ENCODE results near the gene CCNJ. TPM values are rescaled to one million over a fixed set of nuclear protein-coding genes. Genes with fewer than 3 reads are reported as not detected.

CCNJ gene
- total and polyA plus RNA-seq, 2 of the 13 experiments (the other 11 are each of a cell fraction or from before 2014, with no cell fraction given) = 14.1 to 21.5 TPM

DNA sequence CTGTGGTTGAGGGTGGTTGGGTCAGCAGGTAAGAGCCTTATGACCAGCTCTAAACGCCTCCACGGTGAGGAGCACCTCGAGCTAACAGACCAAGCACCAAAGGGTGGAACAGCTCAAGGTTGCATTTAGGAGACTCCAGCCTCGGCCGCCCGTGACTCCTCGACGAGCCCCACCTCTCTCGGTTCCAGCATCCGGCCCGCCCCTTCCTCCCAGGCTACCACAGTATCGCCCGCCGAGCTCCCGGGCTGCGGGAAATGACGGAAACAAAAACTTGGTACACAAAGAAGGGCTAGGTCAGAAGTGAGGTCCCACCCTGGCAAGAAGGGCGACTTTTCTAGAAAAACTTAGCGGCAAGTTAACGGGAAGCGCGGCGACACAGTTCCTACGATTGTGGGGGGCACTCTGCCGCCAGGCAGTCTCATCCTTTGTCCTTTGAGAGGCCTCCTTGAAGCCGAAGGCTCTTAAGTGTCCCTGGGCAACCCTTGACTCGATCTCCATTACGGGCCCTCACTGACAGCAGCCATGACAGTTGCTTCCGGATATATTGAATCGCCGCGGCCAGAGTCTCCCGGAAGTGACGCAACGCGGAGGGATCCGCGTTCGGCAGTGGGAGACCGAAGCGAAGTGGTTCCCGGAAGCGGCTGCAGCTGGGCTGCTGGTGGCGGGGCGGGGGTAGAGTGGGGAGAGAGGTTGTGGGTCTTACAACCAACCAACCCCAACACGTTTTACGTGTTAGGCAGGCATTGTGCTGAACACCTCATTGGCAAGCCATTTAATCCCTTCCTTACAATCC lies 46.5 kb downstream of the CCNJ start (continued):
- TF ChIP-seq, protein P1, sequence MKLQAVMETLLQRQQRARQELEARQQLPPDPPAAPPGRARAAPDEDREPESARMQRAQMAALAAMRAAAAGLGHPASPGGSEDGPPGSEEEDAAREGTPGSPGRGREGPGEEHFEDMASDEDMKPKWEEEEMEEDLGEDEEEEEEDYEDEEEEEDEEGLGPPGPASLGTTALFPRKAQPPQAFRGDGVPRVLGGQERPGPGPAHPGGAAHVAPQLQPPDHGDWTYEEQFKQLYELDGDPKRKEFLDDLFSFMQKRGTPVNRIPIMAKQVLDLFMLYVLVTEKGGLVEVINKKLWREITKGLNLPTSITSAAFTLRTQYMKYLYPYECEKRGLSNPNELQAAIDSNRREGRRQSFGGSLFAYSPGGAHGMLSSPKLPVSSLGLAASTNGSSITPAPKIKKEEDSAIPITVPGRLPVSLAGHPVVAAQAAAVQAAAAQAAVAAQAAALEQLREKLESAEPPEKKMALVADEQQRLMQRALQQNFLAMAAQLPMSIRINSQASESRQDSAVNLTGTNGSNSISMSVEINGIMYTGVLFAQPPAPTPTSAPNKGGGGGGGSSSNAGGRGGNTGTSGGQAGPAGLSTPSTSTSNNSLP (IDR thresholded peaks at IDR 0.05; ENCODE audit: low read depth, low read length) = no peak
- TF ChIP-seq TP53 (CRISPR knock-in tag; conservative IDR thresholded peaks at IDR 0.05) = no peak
- TF ChIP-seq ZNF816 (CRISPR knock-in tag; IDR thresholded peaks at IDR 0.05; ENCODE audit: borderline replicate concordance) = no peak
- TF ChIP-seq RFX1 (IDR thresholded peaks at IDR 0.05) = no peak
- TF ChIP-seq TEAD2 (CRISPR knock-in tag; IDR thresholded peaks at IDR 0.05) = no peak
- no peak for TF ChIP-seq PTBP1 (IDR thresholded peaks at IDR 0.05; ENCODE audit: low read depth, low read length, poor library complexity, severe bottlenecking)
- TF ChIP-seq, protein P2, sequence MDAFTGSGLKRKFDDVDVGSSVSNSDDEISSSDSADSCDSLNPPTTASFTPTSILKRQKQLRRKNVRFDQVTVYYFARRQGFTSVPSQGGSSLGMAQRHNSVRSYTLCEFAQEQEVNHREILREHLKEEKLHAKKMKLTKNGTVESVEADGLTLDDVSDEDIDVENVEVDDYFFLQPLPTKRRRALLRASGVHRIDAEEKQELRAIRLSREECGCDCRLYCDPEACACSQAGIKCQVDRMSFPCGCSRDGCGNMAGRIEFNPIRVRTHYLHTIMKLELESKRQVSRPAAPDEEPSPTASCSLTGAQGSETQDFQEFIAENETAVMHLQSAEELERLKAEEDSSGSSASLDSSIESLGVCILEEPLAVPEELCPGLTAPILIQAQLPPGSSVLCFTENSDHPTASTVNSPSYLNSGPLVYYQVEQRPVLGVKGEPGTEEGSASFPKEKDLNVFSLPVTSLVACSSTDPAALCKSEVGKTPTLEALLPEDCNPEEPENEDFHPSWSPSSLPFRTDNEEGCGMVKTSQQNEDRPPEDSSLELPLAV (CRISPR knock-in tag; conservative IDR thresholded peaks at IDR 0.05; ENCODE audit: low read depth) = 0 out of 2 replicates have a peak, but pooled peaks have one; percentile 24
- no peak for TF ChIP-seq CAMTA2 (CRISPR knock-in tag; IDR thresholded peaks at IDR 0.05; ENCODE audit: borderline replicate concordance)
- TF ChIP-seq, protein P3, sequence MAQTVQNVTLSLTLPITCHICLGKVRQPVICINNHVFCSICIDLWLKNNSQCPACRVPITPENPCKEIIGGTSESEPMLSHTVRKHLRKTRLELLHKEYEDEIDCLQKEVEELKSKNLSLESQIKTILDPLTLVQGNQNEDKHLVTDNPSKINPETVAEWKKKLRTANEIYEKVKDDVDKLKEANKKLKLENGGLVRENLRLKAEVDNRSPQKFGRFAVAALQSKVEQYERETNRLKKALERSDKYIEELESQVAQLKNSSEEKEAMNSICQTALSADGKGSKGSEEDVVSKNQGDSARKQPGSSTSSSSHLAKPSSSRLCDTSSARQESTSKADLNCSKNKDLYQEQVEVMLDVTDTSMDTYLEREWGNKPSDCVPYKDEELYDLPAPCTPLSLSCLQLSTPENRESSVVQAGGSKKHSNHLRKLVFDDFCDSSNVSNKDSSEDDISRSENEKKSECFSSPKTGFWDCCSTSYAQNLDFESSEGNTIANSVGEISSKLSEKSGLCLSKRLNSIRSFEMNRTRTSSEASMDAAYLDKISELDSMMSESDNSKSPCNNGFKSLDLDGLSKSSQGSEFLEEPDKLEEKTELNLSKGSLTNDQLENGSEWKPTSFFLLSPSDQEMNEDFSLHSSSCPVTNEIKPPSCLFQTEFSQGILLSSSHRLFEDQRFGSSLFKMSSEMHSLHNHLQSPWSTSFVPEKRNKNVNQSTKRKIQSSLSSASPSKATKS (CRISPR knock-in tag; IDR thresholded peaks at IDR 0.05) = 0 out of 2 replicates have a peak, but pooled peaks have one; percentile 46
- TF ChIP-seq, protein P4, sequence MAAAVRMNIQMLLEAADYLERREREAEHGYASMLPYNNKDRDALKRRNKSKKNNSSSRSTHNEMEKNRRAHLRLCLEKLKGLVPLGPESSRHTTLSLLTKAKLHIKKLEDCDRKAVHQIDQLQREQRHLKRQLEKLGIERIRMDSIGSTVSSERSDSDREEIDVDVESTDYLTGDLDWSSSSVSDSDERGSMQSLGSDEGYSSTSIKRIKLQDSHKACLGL (CRISPR knock-in tag; IDR thresholded peaks at IDR 0.05) = peak; percentile 45; the same call in 1 of the 2 replicates
- TF ChIP-seq ZNF746 (CRISPR knock-in tag; IDR thresholded peaks at IDR 0.05) = no peak; the same call in 1 of the 2 replicates
- TF ChIP-seq MTA3 (CRISPR knock-in tag; IDR thresholded peaks at IDR 0.05) = no peak
- no peak for TF ChIP-seq NFE2 (CRISPR knock-in tag; IDR thresholded peaks at IDR 0.05)
- TF ChIP-seq NR1H2 (CRISPR knock-in tag; IDR thresholded peaks at IDR 0.05; ENCODE audit: borderline replicate concordance, low read depth) = no peak
- TF ChIP-seq ZBTB7A (CRISPR knock-in tag; IDR thresholded peaks at IDR 0.05) = no peak
- no peak for TF ChIP-seq MAFG (CRISPR knock-in tag; IDR thresholded peaks at IDR 0.05)
- TF ChIP-seq ZNF850 (CRISPR knock-in tag; conservative IDR thresholded peaks at IDR 0.05) = no peak
- no peak for TF ChIP-seq ARNT (IDR thresholded peaks at IDR 0.05)
- peak; percentile 82; the same call in 1 of the 2 replicates for TF ChIP-seq ZNF775 (CRISPR knock-in tag; IDR thresholded peaks at IDR 0.05; ENCODE audit: borderline replicate concordance)
- TF ChIP-seq, protein P5, sequence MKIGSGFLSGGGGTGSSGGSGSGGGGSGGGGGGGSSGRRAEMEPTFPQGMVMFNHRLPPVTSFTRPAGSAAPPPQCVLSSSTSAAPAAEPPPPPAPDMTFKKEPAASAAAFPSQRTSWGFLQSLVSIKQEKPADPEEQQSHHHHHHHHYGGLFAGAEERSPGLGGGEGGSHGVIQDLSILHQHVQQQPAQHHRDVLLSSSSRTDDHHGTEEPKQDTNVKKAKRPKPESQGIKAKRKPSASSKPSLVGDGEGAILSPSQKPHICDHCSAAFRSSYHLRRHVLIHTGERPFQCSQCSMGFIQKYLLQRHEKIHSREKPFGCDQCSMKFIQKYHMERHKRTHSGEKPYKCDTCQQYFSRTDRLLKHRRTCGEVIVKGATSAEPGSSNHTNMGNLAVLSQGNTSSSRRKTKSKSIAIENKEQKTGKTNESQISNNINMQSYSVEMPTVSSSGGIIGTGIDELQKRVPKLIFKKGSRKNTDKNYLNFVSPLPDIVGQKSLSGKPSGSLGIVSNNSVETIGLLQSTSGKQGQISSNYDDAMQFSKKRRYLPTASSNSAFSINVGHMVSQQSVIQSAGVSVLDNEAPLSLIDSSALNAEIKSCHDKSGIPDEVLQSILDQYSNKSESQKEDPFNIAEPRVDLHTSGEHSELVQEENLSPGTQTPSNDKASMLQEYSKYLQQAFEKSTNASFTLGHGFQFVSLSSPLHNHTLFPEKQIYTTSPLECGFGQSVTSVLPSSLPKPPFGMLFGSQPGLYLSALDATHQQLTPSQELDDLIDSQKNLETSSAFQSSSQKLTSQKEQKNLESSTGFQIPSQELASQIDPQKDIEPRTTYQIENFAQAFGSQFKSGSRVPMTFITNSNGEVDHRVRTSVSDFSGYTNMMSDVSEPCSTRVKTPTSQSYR (CRISPR knock-in tag; IDR thresholded peaks at IDR 0.05; ENCODE audit: borderline replicate concordance) = no peak

All from HepG2 (cell line).